AG04450 (cell line): ENCODE measurements around the gene EIF1AD. TPM values are rescaled to one million over a fixed set of nuclear protein-coding genes. Genes with fewer than 3 reads are reported as not detected.

Experiments used
- CTCF ChIA-PET: fragments of 300-600, 350-600 bp; formaldehyde crosslinking; extraction: SDS; loops from one replicate; lab custom pipeline; 2022; ENCODE audit warnings: antibody characterized with exemption, inconsistent platforms; lab: Charles Lee
- POLR2A ChIA-PET: fragments of 350-600 bp; formaldehyde crosslinking; extraction: SDS; loops from one replicate; lab custom pipeline; 2021; ENCODE audit warnings: antibody characterized with exemption, inconsistent platforms; lab: Yijun Ruan, JAX
- DNase-seq: peaks from one replicate; pipeline ENCODE4 v3.0.0-alpha.2; 2011; ENCODE audit warnings: low read depth, low spot score
- H3K27ac ChIP-seq: one replicate; pipeline ENCODE4 v1.5.1; 2012; ENCODE audit warnings: low read depth, low read length, control low read depth
- H3K27me3 ChIP-seq: one replicate; pipeline ENCODE4 v1.6.0; 2012; ENCODE audit warnings: low read length; ENCODE audit not compliant: control insufficient read depth, insufficient read depth
- H3K4me3 ChIP-seq: 2 replicates; pipeline ENCODE4 v1.5.1; 2011; ENCODE audit warnings: mild to moderate bottlenecking, low read depth, low read length, control low read depth
- H3K9me3 ChIP-seq: 2 replicates; pipeline ENCODE4 v1.5.1; 2012; ENCODE audit warnings: low read length; ENCODE audit not compliant: control insufficient read depth, insufficient read depth
- CTCF ChIP-seq: IDR thresholded peaks from 2 replicates; pipeline ENCODE4 v1.5.1; 2011; ENCODE audit warnings: low read depth, low read length, control low read depth, inconsistent platforms
- polyA plus RNA-seq: library from polyadenylated mRNA; depleted of rRNA; stranded (reverse); fragments of >200 nt; gene quantifications from 2 replicates; pipeline ENCODE4 v1.2.3, GENCODE V29; 2011; rRNA removed

The EIF1AD gene
- polyA plus RNA-seq, 1 experiment, result 23.9 TPM

- POLR2A ChIA-PET, result no interaction called here
- H3K27me3 ChIP-seq, result no peaks in the 10 kb centered on the region
- CTCF ChIA-PET, result interaction anchor here (1.1 kb wide), 1 partner anchor 59 kb away, joined by 5 read pairs; the partner anchor contains the start of gene FIBP
Measured at GRCh38 chr11:65947603-65948125, 54.3 kb downstream of the EIF1AD start.

GRCh38 chr11:65947133-65947532 lies 54.8 kb downstream of the EIF1AD start:
- ChIA-PET CTCF (no interaction called here), POLR2A (interaction anchor here (0.6 kb wide), 1 partner anchor 50 kb away, joined by 6 read pairs; no protein-coding TSS in a partner anchor)
- no peaks in the 10 kb centered on the region for H3K27me3 ChIP-seq
- DNase-seq, result no peak
- TF ChIP-seq CTCF, result no peak
- H3K9me3 ChIP-seq, result no peaks in the 10 kb centered on the region; the same call in 1 of the 2 replicates
- H3K4me3 ChIP-seq, result no peak overlapping the region
- H3K27ac ChIP-seq, result no peak overlapping the region

More at GRCh38 chr11:65947603-65948125, 54.3 kb downstream of the EIF1AD start:
- Histone ChIP-seq H3K27ac (no peak overlapping the region), H3K9me3 (no peaks in the 10 kb centered on the region; the same call in 1 of the 2 replicates), H3K4me3 (no peak overlapping the region)
- no peak for DNase-seq
- no peak for TF ChIP-seq CTCF

GRCh38 chr11:65946655-65947054 lies 55.3 kb downstream of the EIF1AD start:
- CTCF ChIA-PET, result no interaction called here
- POLR2A ChIA-PET, result interaction anchor here (0.6 kb wide), 1 partner anchor 49 kb away, joined by 6 read pairs; no protein-coding TSS in a partner anchor

More at GRCh38 chr11:65946655-65947054, 55.3 kb downstream of the EIF1AD start:
- TF ChIP-seq CTCF, result no peak
- no peaks in the 10 kb centered on the region; the same call in 1 of the 2 replicates for H3K9me3 ChIP-seq
- DNase-seq, result no peak
- no peaks in the 10 kb centered on the region for H3K27me3 ChIP-seq
- H3K4me3 ChIP-seq, result no peak overlapping the region
- no peak overlapping the region for H3K27ac ChIP-seq

Other genes with a start within 250 kb of the EIF1AD start
- 2.6 and 3.3 TPM in 2 replicates for gene AP5B1, start 221.2 kb downstream of the EIF1AD start, polyA plus RNA-seq
- not detected in 2 replicates for gene OVOL1, start 215.1 kb downstream of the EIF1AD start, polyA plus RNA-seq
- gene SNX32, start 168.2 kb downstream of the EIF1AD start, polyA plus RNA-seq, result 0.30 and 0.57 TPM in 2 replicates
- gene CFL1, start 144.0 kb downstream of the EIF1AD start, polyA plus RNA-seq, result 1,553 and 1,822 TPM in 2 replicates
- gene MUS81, start 141.7 kb downstream of the EIF1AD start, polyA plus RNA-seq, result 23.8 and 27.5 TPM in 2 replicates
- 190 and 279 TPM in 2 replicates for gene EFEMP2, start 129.4 kb downstream of the EIF1AD start, polyA plus RNA-seq
- gene CTSW, start 122.3 kb downstream of the EIF1AD start, polyA plus RNA-seq, result not detected in 2 replicates
- gene FIBP, start 113.7 kb downstream of the EIF1AD start, polyA plus RNA-seq, result 126 and 160 TPM in 2 replicates
- 13.1 and 20.2 TPM in 2 replicates for gene CCDC85B, start 111.5 kb downstream of the EIF1AD start, polyA plus RNA-seq
- 7.9 and 16.1 TPM in 2 replicates for gene FOSL1, start 101.8 kb downstream of the EIF1AD start, polyA plus RNA-seq
- gene C11orf68, start 83.1 kb downstream of the EIF1AD start, polyA plus RNA-seq, result 32.9 and 52.2 TPM in 2 replicates
- 96.9 and 130 TPM in 2 replicates for gene DRAP1, start 82.7 kb downstream of the EIF1AD start, polyA plus RNA-seq
- not detected in 2 replicates for gene TSGA10IP, start 56.7 kb downstream of the EIF1AD start, polyA plus RNA-seq
- 14.3 and 15.7 TPM in 2 replicates for gene SART1, start 40.4 kb downstream of the EIF1AD start, polyA plus RNA-seq
- 225 and 227 TPM in 2 replicates for gene BANF1, start 346 bp upstream of the EIF1AD start, polyA plus RNA-seq
- 0.69 and 1.0 TPM in 2 replicates for gene CST6, start 9.9 kb upstream of the EIF1AD start, polyA plus RNA-seq
- gene CATSPER1, start 24.3 kb upstream of the EIF1AD start, polyA plus RNA-seq, result 0.25 and 0.40 TPM in 2 replicates
- gene GAL3ST3, start 47.0 kb upstream of the EIF1AD start, polyA plus RNA-seq, result 0.09 and 0.11 TPM in 2 replicates
- gene SF3B2, start 50.2 kb upstream of the EIF1AD start, polyA plus RNA-seq, result 88.2 and 97.1 TPM in 2 replicates
- gene PACS1, start 68.1 kb upstream of the EIF1AD start, polyA plus RNA-seq, result 27.1 and 32.5 TPM in 2 replicates